ENCODE measurements around the gene P2RX1.

Gene P2RX1

DNA sequence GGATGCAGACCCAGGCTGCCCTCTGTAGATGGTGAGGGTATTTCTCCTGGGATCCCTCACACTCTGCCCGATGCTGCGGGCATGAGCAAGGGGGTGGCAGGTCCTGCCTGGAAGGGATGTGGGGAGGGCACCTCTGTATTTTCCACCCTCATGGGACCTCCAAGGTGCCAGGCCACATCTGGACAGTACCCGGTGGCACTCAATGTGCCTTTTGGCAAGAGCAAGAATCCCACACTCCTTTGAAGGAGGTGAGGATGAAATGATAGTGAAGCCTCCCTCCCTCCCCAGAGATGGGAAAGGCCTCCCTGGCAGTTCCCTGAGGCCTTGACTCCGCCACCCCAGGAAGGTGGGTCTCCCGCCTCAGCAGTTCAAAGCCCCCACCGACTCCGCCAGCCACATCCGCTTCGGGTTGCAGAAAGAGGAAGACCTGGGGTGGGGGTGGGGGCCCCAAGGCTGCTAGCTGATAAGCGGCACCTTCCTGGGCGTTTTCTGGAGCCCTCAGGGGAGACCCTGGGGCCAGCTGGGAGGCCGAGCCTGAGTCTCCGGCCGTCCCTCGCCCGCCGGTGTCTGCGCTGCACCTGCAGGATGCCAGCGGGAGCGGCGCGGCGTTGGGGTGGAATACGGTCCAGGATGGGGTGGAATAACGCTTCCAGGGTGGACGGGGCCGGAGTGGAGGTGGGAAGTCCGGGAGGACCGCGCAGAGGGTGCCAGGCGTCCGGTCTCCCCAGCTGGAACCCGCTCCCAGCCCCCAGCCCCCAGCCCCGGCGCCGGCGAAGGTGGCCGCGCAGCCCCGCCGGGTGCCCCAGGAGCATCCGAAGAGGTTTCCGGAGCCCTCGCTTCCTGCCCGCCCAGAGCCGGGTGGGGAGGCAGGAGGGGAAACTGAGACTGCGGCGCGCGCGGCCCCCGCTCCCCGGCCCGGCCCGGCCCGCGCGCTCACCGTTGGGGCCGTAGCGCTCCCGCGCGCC, 47.3 kb upstream of the P2RX1 start:
- Histone ChIP-seq H3K79me1 (ENCODE audit: low read length) (no peaks in the 10 kb centered on the region), H3K9me3 (ENCODE audit: insufficient read depth, low read depth, low read length) (peaks cover 5% of the 10 kb centered on the region), H3K36me3 (ENCODE audit: control insufficient read depth in 1 of 2, insufficient read depth in 2 of 2, low read length in 2 of 2) (no peaks in the 10 kb centered on the region), H3K4me3 (ENCODE audit: low read depth, low read length) (no peak overlapping the region), H3K79me2 (ENCODE audit: control insufficient read depth, insufficient read depth, low read length, poor library complexity) (no peaks in the 10 kb centered on the region), H2AK5ac (ENCODE audit: low read length) (no peak overlapping the region), H3K14ac (ENCODE audit: low read length) (no peak overlapping the region), H3K27ac (ENCODE audit: low read depth, low read length) (no peak overlapping the region), H2BK5ac (ENCODE audit: low read depth, low read length, poor library complexity) (no peak overlapping the region), H2BK12ac (ENCODE audit: low read length) (no peak overlapping the region), H2BK120ac (ENCODE audit: insufficient read depth, low read length, poor library complexity) (no peak overlapping the region), H3K4me2 (ENCODE audit: low read length) (peak overlapping the region; percentile 59), H4K12ac (ENCODE audit: low read depth, low read length) (no peak overlapping the region), H3K27me3 (ENCODE audit: insufficient read depth, low read length) (peaks cover 33% of the 10 kb centered on the region), H3K4me1 (ENCODE audit: control insufficient read depth in 1 of 2, insufficient read depth in 2 of 2, low read length in 2 of 2) (peaks cover 6 to 7% of the 10 kb centered on the region in 2 experiments), H2AFZ (ENCODE audit: insufficient read depth, low read length, poor library complexity) (peak overlapping the region; percentile 18), H3K9ac (ENCODE audit: low read length) (no peak overlapping the region), H3K18ac (ENCODE audit: low read length) (no peak overlapping the region), H3K23ac (ENCODE audit: low read length) (no peak overlapping the region), H3K4ac (ENCODE audit: low read depth, low read length) (no peak overlapping the region), H4K91ac (ENCODE audit: low read depth, low read length) (no peak overlapping the region), H4K8ac (ENCODE audit: low read depth, low read length) (no peak overlapping the region)
- WGBS (ENCODE audit: extremely low coverage, insufficient coverage, insufficient read length), result no CpG with 5 or more reads among the region's 64 CpGs
- no peak for DNase-seq

DNA sequence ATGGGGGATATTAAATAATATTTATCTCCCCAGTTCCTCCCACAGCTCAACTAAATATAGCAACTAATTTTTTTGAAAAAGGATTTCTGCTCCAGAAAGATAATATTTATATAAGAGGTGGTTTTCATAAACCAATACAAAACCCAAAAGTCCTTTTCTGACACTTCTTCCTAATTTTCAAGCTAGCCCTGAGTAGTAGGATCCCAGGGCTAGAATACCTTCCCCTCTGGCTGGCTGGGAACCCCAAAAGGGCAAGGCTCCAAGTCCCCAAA, 46.6 kb upstream of the P2RX1 start:
- peaks cover 5% of the 10 kb centered on the region for H3K9me3 ChIP-seq (ENCODE audit: insufficient read depth, low read depth, low read length)
- H2BK120ac ChIP-seq (ENCODE audit: insufficient read depth, low read length, poor library complexity), result no peak overlapping the region
- H3K27me3 ChIP-seq (ENCODE audit: insufficient read depth, low read length), result peaks cover 33% of the 10 kb centered on the region
- no peaks in the 10 kb centered on the region for H3K79me1 ChIP-seq (ENCODE audit: low read length)
- no peak overlapping the region for H4K91ac ChIP-seq (ENCODE audit: low read depth, low read length)
- no peak overlapping the region for H4K8ac ChIP-seq (ENCODE audit: low read depth, low read length)
- H3K4me1 ChIP-seq (ENCODE audit: control insufficient read depth in 1 of 2, insufficient read depth in 2 of 2, low read length in 2 of 2), result peaks cover 6 to 7% of the 10 kb centered on the region in 2 experiments
- H3K79me2 ChIP-seq (ENCODE audit: control insufficient read depth, insufficient read depth, low read length, poor library complexity), result no peaks in the 10 kb centered on the region
- H3K23ac ChIP-seq (ENCODE audit: low read length), result no peak overlapping the region
- no peak for DNase-seq
- H3K4me3 ChIP-seq (ENCODE audit: low read depth, low read length), result no peak overlapping the region
- no peak overlapping the region for H3K14ac ChIP-seq (ENCODE audit: low read length)
- H3K18ac ChIP-seq (ENCODE audit: low read length), result no peak overlapping the region
- no peak overlapping the region for H4K12ac ChIP-seq (ENCODE audit: low read depth, low read length)
- no peak overlapping the region for H3K27ac ChIP-seq (ENCODE audit: low read depth, low read length)
- H3K36me3 ChIP-seq (ENCODE audit: control insufficient read depth in 1 of 2, insufficient read depth in 2 of 2, low read length in 2 of 2), result no peaks in the 10 kb centered on the region
- H2AK5ac ChIP-seq (ENCODE audit: low read length), result no peak overlapping the region
- H2BK12ac ChIP-seq (ENCODE audit: low read length), result no peak overlapping the region
- no peak overlapping the region for H3K4me2 ChIP-seq (ENCODE audit: low read length)
- H2BK5ac ChIP-seq (ENCODE audit: low read depth, low read length, poor library complexity), result no peak overlapping the region
- H2AFZ ChIP-seq (ENCODE audit: insufficient read depth, low read length, poor library complexity), result no peak overlapping the region
- H3K9ac ChIP-seq (ENCODE audit: low read length), result no peak overlapping the region
- no peak overlapping the region for H3K4ac ChIP-seq (ENCODE audit: low read depth, low read length)

DNA sequence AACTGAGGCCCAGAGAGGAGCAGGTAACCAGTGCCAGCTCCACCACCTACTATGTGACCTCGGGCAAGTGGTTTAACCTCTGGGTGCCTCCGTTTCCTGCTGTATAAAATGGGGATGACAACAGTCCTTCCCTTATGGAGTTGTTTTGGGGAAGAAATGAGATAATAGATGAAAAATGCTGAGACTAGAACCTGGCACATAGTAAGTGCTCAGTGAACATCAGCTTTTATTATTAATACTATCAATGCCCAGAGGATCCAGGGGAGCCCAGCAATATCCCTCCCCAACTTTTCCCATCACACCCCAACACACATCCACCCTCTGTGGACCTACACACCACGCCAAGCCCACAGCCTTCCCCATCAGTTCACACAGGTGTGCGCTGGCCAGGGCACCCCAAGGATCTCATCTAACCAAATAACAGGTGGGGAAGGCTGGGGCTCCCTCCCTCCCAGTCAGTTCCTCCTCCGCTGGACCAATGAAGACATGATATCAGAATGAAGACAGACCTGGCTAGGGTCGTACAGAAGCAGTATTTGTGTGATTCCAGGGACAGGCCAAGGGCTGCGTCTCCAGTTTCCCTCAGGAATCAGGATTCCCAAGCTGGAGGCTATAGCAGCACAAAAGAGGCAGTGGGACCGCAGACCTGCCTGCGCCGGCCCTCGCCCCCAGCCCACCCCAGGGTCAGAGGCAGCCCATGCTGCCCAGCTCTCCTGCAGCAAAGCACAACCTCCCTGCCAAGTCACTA, 46.1 kb upstream of the P2RX1 start:
- Histone ChIP-seq H4K12ac (ENCODE audit: low read depth, low read length) (no peak overlapping the region), H2BK120ac (ENCODE audit: insufficient read depth, low read length, poor library complexity) (no peak overlapping the region), H4K8ac (ENCODE audit: low read depth, low read length) (no peak overlapping the region), H3K9ac (ENCODE audit: low read length) (no peak overlapping the region), H3K23ac (ENCODE audit: low read length) (no peak overlapping the region), H3K27me3 (ENCODE audit: insufficient read depth, low read length) (peaks cover 33% of the 10 kb centered on the region), H3K4ac (ENCODE audit: low read depth, low read length) (no peak overlapping the region), H3K79me1 (ENCODE audit: low read length) (no peaks in the 10 kb centered on the region), H2AK5ac (ENCODE audit: low read length) (no peak overlapping the region), H3K27ac (ENCODE audit: low read depth, low read length) (no peak overlapping the region), H2AFZ (ENCODE audit: insufficient read depth, low read length, poor library complexity) (no peak overlapping the region), H3K79me2 (ENCODE audit: control insufficient read depth, insufficient read depth, low read length, poor library complexity) (no peaks in the 10 kb centered on the region), H4K91ac (ENCODE audit: low read depth, low read length) (no peak overlapping the region), H2BK5ac (ENCODE audit: low read depth, low read length, poor library complexity) (no peak overlapping the region), H3K4me2 (ENCODE audit: low read length) (no peak overlapping the region), H3K4me3 (ENCODE audit: low read depth, low read length) (no peak overlapping the region), H2BK12ac (ENCODE audit: low read length) (no peak overlapping the region), H3K36me3 (ENCODE audit: control insufficient read depth in 1 of 2, insufficient read depth in 2 of 2, low read length in 2 of 2) (no peaks in the 10 kb centered on the region), H3K4me1 (ENCODE audit: control insufficient read depth in 1 of 2, insufficient read depth in 2 of 2, low read length in 2 of 2) (peaks cover 6 to 7% of the 10 kb centered on the region in 2 experiments), H3K9me3 (ENCODE audit: insufficient read depth, low read depth, low read length) (peaks cover 5% of the 10 kb centered on the region), H3K18ac (ENCODE audit: low read length) (no peak overlapping the region), H3K14ac (ENCODE audit: low read length) (no peak overlapping the region)
- no CpG with 5 or more reads among the region's 11 CpGs for WGBS (ENCODE audit: extremely low coverage, insufficient coverage, insufficient read length)
- DNase-seq, result no peak

DNA sequence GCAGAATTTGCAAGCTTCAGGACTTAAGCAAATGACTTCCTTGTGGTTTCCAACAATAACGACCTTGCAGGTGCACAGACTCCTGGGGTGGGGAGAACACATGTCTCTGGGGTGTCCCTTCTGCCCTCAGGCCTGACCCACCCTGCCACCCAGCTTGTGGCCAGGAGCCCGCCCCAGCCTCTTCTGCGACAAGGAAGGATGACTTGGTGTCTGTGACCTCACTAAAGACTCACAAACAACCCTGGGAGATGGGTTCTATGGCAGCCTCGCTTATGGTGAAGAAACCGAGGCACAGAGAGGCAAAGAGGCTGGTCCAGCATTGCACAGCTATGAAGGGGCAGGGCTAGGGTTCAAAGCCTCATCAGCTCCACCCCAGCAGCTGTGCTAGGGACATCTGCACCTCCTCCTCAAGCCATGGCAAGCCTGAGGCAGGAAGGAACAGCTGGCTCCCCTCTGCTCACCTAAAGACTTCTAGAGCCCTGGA, 45.3 kb upstream of the P2RX1 start:
- Histone ChIP-seq H3K27me3 (ENCODE audit: insufficient read depth, low read length) (peaks cover 33% of the 10 kb centered on the region), H3K79me2 (ENCODE audit: control insufficient read depth, insufficient read depth, low read length, poor library complexity) (no peaks in the 10 kb centered on the region), H2BK5ac (ENCODE audit: low read depth, low read length, poor library complexity) (no peak overlapping the region), H3K4me1 (ENCODE audit: control insufficient read depth in 1 of 2, insufficient read depth in 2 of 2, low read length in 2 of 2) (peaks cover 6 to 7% of the 10 kb centered on the region in 2 experiments), H3K4me2 (ENCODE audit: low read length) (no peak overlapping the region), H2AK5ac (ENCODE audit: low read length) (no peak overlapping the region), H4K8ac (ENCODE audit: low read depth, low read length) (no peak overlapping the region), H3K23ac (ENCODE audit: low read length) (no peak overlapping the region), H3K9ac (ENCODE audit: low read length) (no peak overlapping the region), H3K36me3 (ENCODE audit: control insufficient read depth in 1 of 2, insufficient read depth in 2 of 2, low read length in 2 of 2) (no peaks in the 10 kb centered on the region), H4K91ac (ENCODE audit: low read depth, low read length) (no peak overlapping the region), H3K27ac (ENCODE audit: low read depth, low read length) (no peak overlapping the region), H3K9me3 (ENCODE audit: insufficient read depth, low read depth, low read length) (peaks cover 5% of the 10 kb centered on the region), H3K18ac (ENCODE audit: low read length) (no peak overlapping the region), H3K79me1 (ENCODE audit: low read length) (no peaks in the 10 kb centered on the region), H2BK120ac (ENCODE audit: insufficient read depth, low read length, poor library complexity) (no peak overlapping the region), H3K4me3 (ENCODE audit: low read depth, low read length) (no peak overlapping the region), H3K14ac (ENCODE audit: low read length) (no peak overlapping the region), H4K12ac (ENCODE audit: low read depth, low read length) (no peak overlapping the region), H2BK12ac (ENCODE audit: low read length) (no peak overlapping the region), H2AFZ (ENCODE audit: insufficient read depth, low read length, poor library complexity) (no peak overlapping the region), H3K4ac (ENCODE audit: low read depth, low read length) (no peak overlapping the region)
- DNase-seq, result no peak
- whole genome bisulfite sequencing (ENCODE audit: extremely low coverage, insufficient coverage, insufficient read length), result no CpG with 5 or more reads among the region's 5 CpGs

Data from trophoblast cell (in vitro differentiated cells and primary cell).